Middle frontal gyrus (tissue), 1 donor: Measurements from ENCODE around the gene EMC7.
"Not testable (repeated sequence)": the region's sequence is repeated elsewhere in the genome, so short reads cannot be mapped to it uniquely, and the experiment has no call there.

Source experiments
- DNase-seq: peaks from one replicate; pipeline ENCODE4 v3.0.0-alpha.2; 2015; ENCODE audit warnings: low spot score; ENCODE audit errors: extremely low spot score

Gene EMC7

DNA sequence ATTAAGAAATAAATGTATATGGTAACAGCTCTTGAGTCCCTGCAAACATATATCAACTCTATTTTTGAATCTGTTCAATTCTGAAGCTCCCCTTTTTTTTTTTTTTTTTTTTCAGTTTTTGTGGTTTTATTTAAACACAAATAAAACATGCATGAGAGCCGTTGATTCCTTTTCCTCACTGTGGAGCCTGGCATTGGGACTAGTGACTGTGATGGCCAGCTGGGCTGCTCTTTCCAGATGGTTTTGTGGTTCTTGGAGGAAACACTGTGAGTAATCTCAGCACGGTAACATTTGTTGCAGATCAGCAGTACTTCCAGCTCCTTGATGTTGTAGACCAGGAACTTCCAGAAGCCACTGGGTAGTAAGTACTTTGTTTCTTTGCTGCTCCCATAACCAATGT, 15.9 kb downstream of the EMC7 start:
- DNase-seq = no peak

GRCh38 chr15:34084086-34084485, 17.6 kb downstream of the EMC7 start:
- peak; percentile 30 for DNase-seq

DNA sequence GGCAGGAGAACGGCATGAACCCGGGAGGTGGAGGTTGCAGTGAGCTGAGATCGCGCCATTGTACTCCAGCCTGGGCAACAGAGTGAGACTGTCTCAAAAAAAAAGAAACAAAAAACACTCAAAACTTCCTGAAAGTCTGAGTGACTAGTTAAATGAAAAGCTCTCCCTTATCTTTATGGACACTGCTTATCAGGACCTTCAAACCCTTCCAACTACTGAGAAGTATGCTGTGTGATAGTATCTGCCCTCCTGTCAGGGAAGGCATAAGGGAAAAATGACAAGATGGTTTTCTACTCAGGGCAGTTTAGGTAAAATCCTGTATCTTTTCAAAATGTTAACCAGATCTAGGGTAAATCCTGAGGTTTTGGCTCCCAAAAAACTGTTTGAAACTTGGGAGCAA, 21.8 kb downstream of the EMC7 start:
- no peak for DNase-seq

DNA sequence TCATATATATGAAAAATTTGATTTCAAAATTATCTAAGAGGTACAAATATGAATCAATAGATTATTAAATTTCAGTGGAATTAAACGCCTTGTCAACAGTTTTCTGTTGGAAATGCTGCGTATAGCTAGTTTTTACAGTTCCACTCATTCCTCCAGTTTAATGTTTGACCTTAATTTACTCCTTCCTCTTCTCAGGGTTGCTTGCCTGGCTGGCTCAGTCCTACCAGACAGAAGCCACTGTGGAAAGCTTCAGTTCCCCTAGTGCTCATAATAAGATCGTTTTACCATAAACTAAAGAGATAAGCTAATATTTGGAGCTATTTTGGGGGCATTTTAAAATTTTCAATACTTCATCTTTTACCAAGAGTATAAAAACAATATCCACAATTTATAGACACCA, 22.8 kb downstream of the EMC7 start:
- no peak for DNase-seq

- no peak for DNase-seq
Observed at GRCh38 chr15:34076785-34077184, 24.9 kb downstream of the EMC7 start.

DNA sequence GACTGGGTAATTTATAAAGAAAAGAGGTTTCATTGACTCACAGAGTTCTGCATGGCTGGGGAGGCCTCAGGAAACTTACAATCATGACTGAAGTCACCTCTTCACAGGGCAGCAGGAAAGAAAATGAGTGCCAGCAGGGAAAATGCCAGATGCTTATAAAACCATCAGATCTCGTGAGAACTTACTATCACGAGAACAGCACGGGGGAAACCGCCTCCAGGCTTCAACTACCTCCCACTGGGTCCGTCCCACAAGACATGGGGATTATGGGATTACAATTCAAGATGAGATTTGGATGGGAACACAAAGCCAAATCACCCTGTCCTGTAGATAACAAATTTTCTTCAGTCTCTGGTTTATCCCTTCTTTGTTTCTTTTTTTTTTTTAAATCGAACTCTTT, 31.7 kb downstream of the EMC7 start:
- no peak for DNase-seq

DNA sequence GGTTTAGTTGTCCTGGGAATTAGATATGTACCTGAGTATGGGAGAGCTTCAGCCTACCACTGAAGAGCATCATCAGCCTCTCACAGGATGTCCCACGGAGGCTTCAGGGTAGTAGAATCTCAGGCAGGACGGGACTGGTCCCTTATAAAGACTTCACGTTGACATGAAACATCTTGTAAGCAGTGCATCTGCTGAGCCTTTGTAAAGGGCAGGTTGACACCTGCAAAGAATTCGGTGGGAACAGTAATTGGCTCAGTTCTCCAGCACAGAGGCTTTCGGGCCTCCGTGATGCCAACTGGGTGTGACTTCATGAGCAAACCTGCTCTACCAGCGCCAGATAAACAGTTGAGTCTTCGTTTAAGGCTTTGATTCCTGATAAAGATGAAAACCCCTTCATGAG, 35.7 kb downstream of the EMC7 start:
- DNase-seq = no peak

GRCh38 chr15:34065261-34065660, 36.4 kb downstream of the EMC7 start:
- no peak for DNase-seq

GRCh38 chr15:34064438-34064837, 37.2 kb downstream of the EMC7 start:
- no peak for DNase-seq

- no peak for DNase-seq
Observed at GRCh38 chr15:34059946-34060345, 41.7 kb downstream of the EMC7 start.

DNA sequence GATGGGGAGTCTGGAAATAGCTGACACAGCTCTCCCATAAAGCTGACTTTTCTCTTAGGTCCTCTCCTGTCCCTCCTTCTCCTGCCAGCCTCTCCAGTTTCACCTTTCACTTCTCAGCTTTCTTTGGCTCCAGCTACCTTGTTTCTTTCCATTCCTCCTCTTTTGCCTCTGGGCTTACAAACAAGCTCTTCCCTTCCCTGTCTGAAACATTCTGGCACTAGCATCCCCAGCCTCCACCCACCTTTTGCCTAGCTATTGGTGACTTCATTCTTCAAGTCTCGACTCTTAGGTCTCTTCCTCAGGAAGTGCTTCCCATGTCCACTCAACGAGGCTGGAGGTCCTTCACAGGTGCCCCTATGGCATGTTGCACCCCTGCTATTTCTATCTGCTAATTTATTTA, 42.2 kb downstream of the EMC7 start:
- DNase-seq = no peak

GRCh38 chr15:34056911-34057310, 44.8 kb downstream of the EMC7 start:
- DNase-seq = no peak

GRCh38 chr15:34055868-34056595, 45.6 kb downstream of the EMC7 start:
- DNase-seq = no peak

- no peak for DNase-seq
Observed at GRCh38 chr15:34054081-34054707, 47.5 kb downstream of the EMC7 start.

DNA sequence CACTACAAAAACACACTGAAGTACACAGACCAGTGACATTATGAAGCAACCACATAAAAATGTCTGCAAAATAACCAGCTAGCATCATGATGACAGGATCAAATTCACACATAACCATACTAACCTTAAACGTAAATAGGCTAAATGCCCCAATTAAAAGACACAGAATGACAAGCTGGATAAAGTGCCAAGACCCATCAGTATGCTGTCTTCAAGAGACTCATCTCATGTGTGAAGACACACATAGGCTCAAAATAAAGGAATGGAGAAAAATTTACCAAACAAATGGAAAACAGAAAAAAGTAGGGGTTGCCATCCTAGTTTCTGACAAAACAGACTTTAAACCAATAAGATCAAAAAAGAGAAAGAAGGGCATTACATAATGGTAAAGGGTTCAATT, 51.3 kb downstream of the EMC7 start:
- not testable (repeated sequence) for DNase-seq

- no peak for DNase-seq
Observed at GRCh38 chr15:34049112-34049511, 52.5 kb downstream of the EMC7 start.

GRCh38 chr15:34047893-34048775, 53.5 kb downstream of the EMC7 start:
- DNase-seq = no peak

GRCh38 chr15:34046471-34047145, 55.1 kb downstream of the EMC7 start:
- no peak for DNase-seq

DNA sequence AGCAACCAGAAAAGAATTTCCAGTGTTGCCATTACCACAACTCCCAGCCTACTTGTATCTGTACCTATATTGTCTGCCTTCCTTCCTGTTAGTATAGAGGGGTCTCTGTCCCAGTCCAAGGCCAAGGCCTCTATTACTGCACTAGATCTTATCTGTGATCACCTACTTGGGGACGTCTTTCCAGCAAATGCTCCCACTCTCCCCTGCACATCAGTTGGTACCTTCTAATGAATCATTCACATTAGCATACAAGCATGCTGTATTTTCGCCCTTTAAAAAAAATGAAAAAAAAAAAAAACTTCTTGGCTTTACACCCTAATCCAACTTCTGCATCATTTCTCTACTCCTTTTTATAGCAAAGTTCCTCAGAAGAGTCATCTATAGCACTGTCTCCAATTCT, 57.8 kb downstream of the EMC7 start:
- no peak for DNase-seq

GRCh38 chr15:34043391-34043790, 58.3 kb downstream of the EMC7 start:
- DNase-seq = no peak

- DNase-seq = no peak
Observed at GRCh38 chr15:34039790-34040113, 61.9 kb downstream of the EMC7 start.
